HG02588 (cell line): Measurements from ENCODE around the gene SLC35F3.

Source experiments
- ATAC-seq: cut with Tn5 transposase; IDR thresholded peaks from one replicate; pipeline ENCODE4 v1.9.1; 2021; ENCODE audit warnings: mild to moderate bottlenecking, moderate library complexity; ENCODE audit not compliant: unreplicated experiment

SLC35F3 gene

GRCh38 chr1:233971753-233972152 lies 67.3 kb downstream of the SLC35F3 start:
- ATAC-seq = no peak

DNA sequence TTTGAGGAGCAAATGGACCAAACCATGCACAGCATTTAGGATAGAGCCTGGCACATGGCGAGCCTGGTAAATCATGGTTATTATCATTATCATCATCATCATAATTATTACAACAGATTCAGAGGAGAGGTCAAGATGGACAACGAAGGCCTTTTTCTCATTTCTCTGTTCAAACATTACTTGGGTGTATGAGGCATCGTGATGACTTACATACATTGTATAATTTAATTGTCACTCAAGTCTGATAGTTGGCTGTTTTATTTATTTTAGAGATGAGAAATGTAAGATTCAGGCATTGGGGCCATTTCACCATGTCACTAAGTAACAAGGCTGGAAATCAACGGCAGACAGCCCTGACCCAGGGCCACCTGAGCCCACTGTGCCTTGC lies 68.1 kb downstream of the SLC35F3 start:
- no peak for ATAC-seq

DNA sequence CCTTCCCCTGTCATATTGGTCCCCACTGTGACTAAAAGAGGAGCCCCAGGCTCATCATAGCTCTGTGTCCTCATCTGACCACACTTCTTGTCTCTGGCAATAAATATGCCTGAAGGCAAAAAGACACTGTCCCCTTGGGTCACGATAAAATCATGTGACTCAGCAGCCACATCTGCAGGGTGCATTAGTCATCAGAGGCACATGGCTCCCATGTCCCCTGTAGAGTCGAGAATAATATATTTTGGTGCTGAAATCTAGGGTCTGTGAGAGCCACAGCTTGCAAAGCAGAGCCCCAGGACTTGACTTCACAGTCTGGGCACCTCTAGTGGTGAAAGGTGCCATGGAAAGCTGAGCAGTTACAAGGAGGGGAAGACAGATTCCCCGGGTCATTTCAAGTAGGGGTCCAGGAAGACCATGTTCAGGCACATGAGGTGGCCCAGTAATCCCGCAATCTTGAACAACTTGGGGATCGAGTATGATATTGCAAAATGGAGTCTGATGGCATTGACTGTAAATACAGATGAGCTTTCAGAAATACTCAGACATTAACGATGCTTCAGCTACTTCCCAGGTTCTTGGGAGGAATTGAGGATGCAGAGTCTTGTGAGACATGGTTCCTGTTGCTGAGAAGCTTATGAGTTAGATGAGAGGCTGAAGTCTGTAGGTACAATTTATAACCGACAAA lies 68.6 kb downstream of the SLC35F3 start:
- ATAC-seq = no peak

DNA sequence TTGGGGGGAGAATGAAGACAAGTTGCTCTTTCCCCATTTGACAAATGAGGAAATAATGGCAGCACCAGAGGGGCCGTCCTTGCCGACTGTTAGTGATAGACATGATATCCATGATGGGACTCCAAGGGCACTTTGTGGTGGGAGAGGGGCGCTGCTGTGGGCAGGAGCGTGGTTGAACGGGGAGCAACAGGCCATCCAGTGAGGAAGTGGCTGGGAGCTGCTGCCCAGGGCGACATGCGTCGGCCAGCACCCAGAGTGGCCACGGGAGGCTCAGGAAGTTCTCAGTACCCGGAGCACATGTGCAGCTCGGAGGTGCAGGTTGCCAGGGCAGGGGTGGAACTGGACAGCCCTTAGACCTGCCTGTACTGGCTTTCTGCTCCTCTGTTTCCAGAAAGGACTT lies 71.0 kb downstream of the SLC35F3 start:
- ATAC-seq = no peak

GRCh38 chr1:233981042-233981675 lies 76.7 kb downstream of the SLC35F3 start:
- ATAC-seq = no peak

DNA sequence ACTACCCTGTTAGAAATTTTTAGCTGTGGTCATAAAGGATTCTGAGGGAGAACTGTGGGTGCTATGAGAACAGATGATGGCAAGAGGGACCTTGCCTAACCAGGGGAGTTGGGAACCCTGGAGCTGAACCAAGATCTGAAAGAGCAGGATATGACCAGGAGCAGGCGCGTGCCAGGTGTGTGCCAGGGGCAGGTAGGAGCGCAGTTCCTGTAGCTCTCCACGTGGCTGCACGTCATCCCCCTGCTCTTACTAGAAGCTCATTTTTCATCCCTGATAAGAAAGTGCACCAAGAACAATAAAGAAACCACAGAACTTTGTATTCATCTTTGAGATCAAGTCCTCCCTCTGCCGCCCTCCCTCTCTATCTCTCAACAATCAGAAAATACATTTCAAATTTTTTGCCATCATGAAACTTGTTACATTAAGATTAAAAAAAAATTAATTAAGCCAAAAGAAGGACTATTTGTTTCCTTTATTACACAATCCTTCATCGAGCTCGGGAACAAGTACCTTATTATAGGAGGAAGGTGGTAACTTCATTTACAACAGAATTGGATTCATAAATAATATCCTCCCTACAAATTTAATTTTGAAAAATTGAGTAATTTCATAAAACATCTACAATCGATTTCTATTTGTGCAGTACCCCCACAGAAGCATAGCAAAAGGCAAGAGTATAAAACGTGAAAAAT lies 78.5 kb downstream of the SLC35F3 start:
- ATAC-seq = no peak

GRCh38 chr1:233983811-233984210 lies 79.3 kb downstream of the SLC35F3 start:
- no peak for ATAC-seq

DNA sequence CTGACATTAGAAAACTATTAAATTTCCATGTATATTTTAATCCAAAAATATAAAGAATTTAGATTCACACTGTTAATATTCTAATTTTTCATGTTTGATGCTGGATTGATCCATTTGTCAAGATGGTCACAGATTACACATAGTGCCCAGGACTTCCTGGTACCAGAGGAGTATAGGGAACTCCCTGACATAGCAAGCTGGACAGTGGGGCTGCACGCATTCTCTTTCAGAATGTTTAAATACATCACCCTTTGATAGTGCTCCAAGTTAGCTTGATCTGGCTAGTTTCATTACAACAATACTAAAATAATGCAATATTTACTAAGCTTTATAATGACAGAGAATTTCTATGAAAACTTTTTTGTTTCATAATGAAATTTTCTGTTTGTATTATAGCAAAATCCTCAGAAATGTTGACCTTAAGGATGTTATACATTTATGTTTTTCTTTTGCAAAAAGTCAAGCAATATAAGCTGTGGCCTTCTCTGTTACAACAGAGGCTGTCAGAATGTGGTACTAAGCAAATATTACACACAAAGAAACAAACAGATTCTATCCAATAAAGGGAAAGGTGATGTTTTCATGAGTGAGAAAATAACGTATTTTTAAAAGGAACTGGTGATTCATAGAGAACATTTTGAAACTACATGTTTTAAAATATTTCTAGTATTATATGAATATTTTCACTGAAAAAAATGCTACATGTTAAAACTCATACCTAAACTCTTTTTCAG lies 84.7 kb downstream of the SLC35F3 start:
- no peak for ATAC-seq

DNA sequence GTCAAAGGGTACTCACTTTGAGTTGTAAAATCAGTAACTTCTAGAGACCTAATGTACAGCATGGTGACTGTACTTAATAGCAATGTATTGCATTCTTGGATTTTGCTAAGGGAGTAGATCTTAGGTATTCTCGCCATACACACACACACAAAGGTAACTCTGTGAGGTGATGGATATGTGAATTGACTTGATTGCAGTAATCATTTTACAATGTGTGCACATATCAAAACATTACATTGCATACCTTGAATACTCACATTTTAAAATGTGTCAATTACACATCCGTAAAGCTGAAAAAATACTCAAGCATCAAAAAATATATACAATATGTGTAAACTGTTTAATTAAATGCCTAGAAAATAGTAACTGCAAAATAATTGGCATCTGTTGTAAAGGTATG lies 86.0 kb downstream of the SLC35F3 start:
- ATAC-seq = no peak

DNA sequence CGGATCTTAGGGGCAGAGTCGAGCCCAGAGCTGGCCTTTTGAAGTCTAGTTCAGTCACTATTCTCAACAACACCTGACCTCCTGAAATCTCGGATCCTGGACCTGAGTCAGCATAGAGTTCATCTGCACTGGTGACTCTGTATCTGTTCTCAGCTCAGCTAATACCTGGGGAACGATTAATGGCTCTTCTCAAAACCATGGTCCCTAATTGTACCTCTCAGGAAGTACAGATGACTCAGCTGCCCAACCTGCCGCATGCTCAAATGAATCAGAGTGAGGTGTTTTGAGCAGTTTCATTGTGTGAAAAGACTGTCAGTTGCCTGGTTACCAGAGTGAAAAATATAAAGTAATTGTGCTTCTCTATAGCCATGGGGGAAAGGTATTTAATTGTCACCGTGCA lies 89.2 kb downstream of the SLC35F3 start:
- no peak for ATAC-seq

DNA sequence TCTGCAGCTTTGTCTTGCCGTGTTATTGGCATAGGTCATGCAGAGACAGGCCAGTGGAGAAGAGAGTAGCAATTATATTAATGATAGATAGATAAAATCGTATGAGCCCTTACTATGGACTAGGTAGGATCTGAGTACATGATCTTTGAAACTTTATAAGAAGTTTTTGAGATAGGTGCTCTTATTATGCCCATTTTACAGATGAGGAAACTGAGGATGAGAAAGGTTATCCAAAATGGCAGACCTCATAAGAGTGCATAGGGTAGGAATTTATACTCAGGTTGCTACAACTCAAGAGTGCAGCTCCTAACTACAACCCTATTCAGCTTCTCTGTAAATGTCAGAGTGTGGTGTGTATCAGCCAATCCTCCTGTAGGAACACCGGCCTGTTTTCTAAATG lies 89.6 kb downstream of the SLC35F3 start:
- no peak for ATAC-seq

- ATAC-seq = no peak
Measured at GRCh38 chr1:233998456-233998855, 94.0 kb downstream of the SLC35F3 start.

- no peak for ATAC-seq
Measured at GRCh38 chr1:233998891-233999290, 94.4 kb downstream of the SLC35F3 start.

GRCh38 chr1:234000557-234001041 lies 96.1 kb downstream of the SLC35F3 start:
- no peak for ATAC-seq

DNA sequence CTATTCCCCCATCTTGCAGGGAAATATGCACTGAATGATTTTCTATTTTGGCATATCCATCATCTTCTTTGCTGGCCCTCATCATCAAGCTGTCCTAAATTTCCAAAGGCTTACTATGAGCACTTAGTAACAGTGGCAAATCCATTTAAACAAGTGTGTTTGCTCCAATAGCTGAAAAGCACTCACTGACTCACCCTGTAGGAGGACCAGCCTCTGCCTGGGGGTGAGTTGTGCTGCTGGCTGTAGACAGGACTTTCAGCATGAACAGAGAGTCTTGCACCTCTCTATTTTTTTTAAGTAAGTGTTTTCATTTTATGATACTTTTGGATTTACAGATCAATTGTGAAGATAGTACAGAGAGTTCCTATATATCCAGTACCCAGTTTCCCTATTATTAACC lies 97.3 kb downstream of the SLC35F3 start:
- ATAC-seq = no peak

GRCh38 chr1:234004591-234004990 lies 100.1 kb downstream of the SLC35F3 start:
- ATAC-seq = no peak

DNA sequence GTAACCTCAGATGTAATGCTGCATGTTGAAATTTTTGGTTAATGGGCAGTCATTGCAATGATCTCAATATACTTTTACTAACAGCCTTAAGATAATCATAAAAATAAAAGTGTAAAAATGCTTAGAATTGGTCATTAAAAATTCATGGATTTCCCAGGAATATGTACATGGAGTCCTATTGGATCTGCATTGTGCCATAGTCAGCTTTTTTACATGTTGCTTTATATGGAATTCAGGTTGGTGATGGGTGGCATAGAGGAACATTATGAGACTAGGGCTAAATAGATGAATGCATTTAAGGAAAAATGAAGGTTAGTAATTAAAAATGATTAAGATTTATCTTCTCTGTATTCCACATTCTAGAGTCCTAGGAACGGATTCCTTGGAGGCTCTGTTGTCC lies 103.2 kb downstream of the SLC35F3 start:
- no peak for ATAC-seq

- no peak for ATAC-seq
Measured at GRCh38 chr1:234008591-234008990, 104.1 kb downstream of the SLC35F3 start.

DNA sequence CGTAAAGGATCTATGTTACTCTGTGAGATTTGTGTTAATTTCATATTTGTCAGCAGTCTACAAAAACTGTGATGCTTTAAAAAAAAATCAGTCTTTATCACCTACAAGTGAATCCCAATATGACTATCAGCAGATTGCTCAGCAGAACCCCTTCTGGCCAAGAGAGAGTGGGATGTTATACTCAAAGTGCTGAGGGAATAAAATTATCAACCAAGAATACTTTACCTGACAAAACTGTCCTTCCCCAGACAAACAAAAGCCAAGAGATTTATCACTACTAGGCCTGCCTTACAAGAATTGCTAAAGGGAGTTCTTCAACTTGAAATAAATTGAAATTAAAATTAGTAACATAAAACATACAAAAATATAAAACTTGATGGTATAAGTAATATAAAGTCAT lies 105.2 kb downstream of the SLC35F3 start:
- ATAC-seq = no peak

- no peak for ATAC-seq
Measured at GRCh38 chr1:234014208-234014607, 109.7 kb downstream of the SLC35F3 start.

DNA sequence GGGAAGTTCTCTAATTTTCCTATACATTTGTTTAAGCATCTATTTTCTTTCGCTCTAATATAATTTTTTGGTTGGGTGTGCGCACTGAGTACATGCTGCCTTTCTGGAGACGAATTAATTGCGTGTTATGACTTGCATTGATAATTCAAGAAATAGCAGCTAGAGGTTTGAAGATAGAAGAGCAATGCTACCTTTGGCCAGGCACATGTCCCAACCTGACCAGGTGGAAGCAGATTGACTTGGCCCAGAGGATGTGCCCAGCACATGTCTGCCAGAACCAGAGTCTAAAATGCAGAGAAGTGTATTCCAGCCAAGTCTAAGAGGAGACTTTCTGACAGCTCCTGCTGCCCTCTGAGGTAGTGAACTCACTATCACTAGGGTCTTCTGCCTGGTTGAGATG lies 114.3 kb downstream of the SLC35F3 start:
- no peak for ATAC-seq
